GM12878 (cell line): ENCODE results near the gene CFAP45. TPM values are rescaled to one million over a fixed set of nuclear protein-coding genes. Genes with fewer than 3 reads are reported as not detected.

ENCODE experiments used
- ATAC-seq: fragments of 200-7000 bp; cut with Tn5 transposase; 3 replicates; pipeline ENCODE4 v1.9.1; 2020; ENCODE audit warnings: mild to moderate bottlenecking, moderate library complexity
- BruUV-seq: library from RNA; stranded (reverse); fragments of 400-500 nt; replicated peaks from 2 replicates; lab custom pipeline; 2021; lab: Mats Ljungman, UMichigan
- CTCF ChIA-PET: fragments of 300-600 bp; sonication (Branson Sonifier 250); formaldehyde crosslinking; extraction: SDS; loops from one replicate; lab custom pipeline; 2021; ENCODE audit warnings: inconsistent platforms; lab: Yijun Ruan, JAX
- POLR2A ChIA-PET: fragments of 350-600 bp; formaldehyde crosslinking; extraction: SDS; loops from one replicate; lab custom pipeline; 2021; ENCODE audit warnings: inconsistent platforms; lab: Charles Lee
- RAD21 ChIA-PET: fragments of 300-600 bp; sonication (Branson Sonifier 250); formaldehyde crosslinking; loops from one replicate; lab custom pipeline; 2023; ENCODE audit warnings: antibody characterized with exemption; ENCODE audit not compliant: unreplicated experiment; lab: Charles Lee
- SMC1A ChIA-PET: fragments of 300-600 bp; sonication (Branson Sonifier 250); formaldehyde crosslinking; loops from one replicate; lab custom pipeline; 2023; ENCODE audit not compliant: unreplicated experiment, uncharacterized antibody; lab: Charles Lee
- DNase-seq: peaks from one replicate; pipeline ENCODE4 v3.0.0-alpha.2; 2011; ENCODE audit warnings: low read depth, low spot score
- FAIRE-seq: peaks from 3 replicates; lab custom pipeline; 2011; peaks lifted over from hg19 to GRCh38; lab: Jason Lieb, UNC
- H2AFZ ChIP-seq: 2 replicates; pipeline ENCODE4 v1.6.0; 2011; ENCODE audit warnings: low read depth, low read length, control low read depth; ENCODE audit not compliant: control insufficient read depth
- H3K27ac ChIP-seq: 2 replicates; pipeline ENCODE4 v1.5.1; 2011; ENCODE audit warnings: control low read depth; ENCODE audit not compliant: control insufficient read depth, insufficient read depth
- H3K27me3 ChIP-seq, 2 experiments: replicated peaks in 1 of 2; 2 replicates each; pipeline versions ENCODE4 v1.6.0 to v1.6.1; 2011; ENCODE audit warnings: low read length in 1 of 2; ENCODE audit not compliant: control insufficient read depth in 2 of 2, insufficient read depth in 2 of 2
- H3K36me3 ChIP-seq, 2 experiments: 2 replicates each; pipeline ENCODE4 v1.5.1; 2011; ENCODE audit warnings: low read length in 1 of 2; ENCODE audit not compliant: control insufficient read depth in 2 of 2, insufficient read depth in 2 of 2
- H3K4me1 ChIP-seq: 2 replicates; pipeline ENCODE4 v1.6.1; 2011; ENCODE audit warnings: mild to moderate bottlenecking, low read length, moderate library complexity, mixed read lengths; ENCODE audit not compliant: control insufficient read depth, insufficient read depth
- H3K4me2 ChIP-seq: 2 replicates; pipeline ENCODE4 v1.6.0; 2011; ENCODE audit warnings: control low read depth; ENCODE audit not compliant: control insufficient read depth, insufficient read depth
- H3K4me3 ChIP-seq: fragments of 200-600 bp; sonication (generic); 2 replicates; pipeline ENCODE4 v1.5.1; 2016
- H3K79me2 ChIP-seq: 2 replicates; pipeline ENCODE4 v1.6.0; 2011; ENCODE audit warnings: low read length; ENCODE audit not compliant: control insufficient read depth, insufficient read depth
- H3K9ac ChIP-seq: 2 replicates; pipeline ENCODE4 v1.8.0; 2011; ENCODE audit warnings: low read length, control low read depth, mixed read lengths; ENCODE audit not compliant: control insufficient read depth, insufficient read depth
- H3K9me3 ChIP-seq: replicated peaks from 3 replicates; pipeline ENCODE4 v1.5.1; 2011; ENCODE audit warnings: mild to moderate bottlenecking, low read length; ENCODE audit not compliant: control insufficient read depth, insufficient read depth
- H4K20me1 ChIP-seq: 2 replicates; pipeline ENCODE4 v1.6.0; 2011; ENCODE audit not compliant: control insufficient read depth, insufficient read depth
- BCL11A ChIP-seq: IDR thresholded peaks from 2 replicates; pipeline ENCODE4 v1.6.1; 2011; ENCODE audit warnings: low read depth, low read length
- CHD4 ChIP-seq: fragments of 200-600 bp; sonication (generic); IDR thresholded peaks from 2 replicates; pipeline ENCODE4 v1.6.1; 2016; ENCODE audit warnings: mild to moderate bottlenecking
- CREM ChIP-seq: IDR thresholded peaks from 2 replicates; pipeline ENCODE4 v1.6.1; 2014; ENCODE audit warnings: antibody characterized with exemption, low read depth
- EP300 ChIP-seq, 2 experiments: fragments of 150-350 bp in 1 of 2; IDR thresholded peaks; 2 replicates each; pipeline ENCODE4 v1.6.1; 2011 to 2012; ENCODE audit warnings: low read depth in 2 of 2, low read length in 2 of 2, borderline replicate concordance in 1 of 2, improper control_type of control experiment in 1 of 2, inconsistent platforms in 1 of 2; ENCODE audit not compliant: control insufficient read depth in 1 of 2
- JUNB ChIP-seq: IDR thresholded peaks from 2 replicates; pipeline ENCODE4 v1.6.1; 2016; ENCODE audit warnings: antibody characterized with exemption, mild to moderate bottlenecking
- KDM1A ChIP-seq: fragments of 200-600 bp; sonication (generic); IDR thresholded peaks from 2 replicates; pipeline ENCODE4 v1.6.1; 2016; ENCODE audit warnings: borderline replicate concordance
- KLF5 ChIP-seq: fragments of 450-650 bp; IDR thresholded peaks from 2 replicates; pipeline ENCODE4 v1.6.1; 2014; ENCODE audit warnings: mild to moderate bottlenecking; ENCODE audit not compliant: partially characterized antibody
- POLR2A ChIP-seq: IDR thresholded peaks from 2 replicates; pipeline ENCODE4 v1.6.1; 2011; ENCODE audit warnings: low read depth, mild to moderate bottlenecking, low read length
- POU2F2 ChIP-seq: IDR thresholded peaks from 3 replicates; pipeline ENCODE4 v1.6.1; 2011; ENCODE audit warnings: low read depth, mild to moderate bottlenecking, low read length, borderline replicate concordance
- RUNX3 ChIP-seq: IDR thresholded peaks from 2 replicates; pipeline ENCODE4 v1.6.1; 2012; ENCODE audit warnings: low read length, inconsistent platforms
- TAF1 ChIP-seq: IDR thresholded peaks from 2 replicates; pipeline ENCODE4 v1.6.1; 2011; ENCODE audit warnings: mild to moderate bottlenecking, low read depth, low read length, borderline replicate concordance
- TCF3 ChIP-seq: IDR thresholded peaks from 2 replicates; pipeline ENCODE4 v1.6.1; 2012; ENCODE audit warnings: low read depth, mild to moderate bottlenecking, low read length, borderline replicate concordance; ENCODE audit not compliant: insufficient read depth
- WGBS: methylation state at CpG from one replicate; pipeline ENCODE4 v1.1.6; 2016; ENCODE audit warnings: low lambda C conversion rate; ENCODE audit not compliant: insufficient replicate concordance, insufficient coverage; ENCODE audit errors: missing lambda C conversion rate; 5-methylcytosine and 5-hydroxymethylcytosine counted together
- in situ Hi-C: fragments of 300-500 bp; cut with MboI; formaldehyde crosslinking; loops from 9 replicates; pipeline ENCODE4 v1.14.3; 2018; ENCODE audit warnings: mixed read lengths
- intact Hi-C: fragments of 100-400 bp; cut with micrococcal nuclease; formaldehyde crosslinking; loops from one replicate; pipeline ENCODE4 v1.14.2; 2022; ENCODE audit not compliant: unreplicated experiment
- polyA plus RNA-seq, 11 experiments: library from polyadenylated mRNA; depleted of rRNA in 4 of 11; unstranded in 6 of 11; stranded (reverse) in 5 of 11; fragments of >200 nt; fragmentation: Nextera tagmentation in 4 of 11; fragmentation: Illumina TruSeq in 1 of 11; extraction: Ambion mirVana in 4 of 11; extraction: Trizol in 1 of 11; gene quantifications; 1 replicate in 1 of 11; 2 replicates in 10 of 11; pipeline versions ENCODE4 v1.2.1 to v1.2.3, GENCODE V29; 2011 to 2016; ENCODE audit warnings: inconsistent platforms in 2 of 11, missing spikeins in 2 of 11, low read depth in 1 of 11
- total RNA-seq, 4 experiments: library from RNA; depleted of rRNA in 3 of 4; stranded (reverse); fragments of >200 nt in 3 of 4; fragmentation: Illumina TruSeq in 1 of 4; extraction: Trizol in 1 of 4; gene quantifications; 2 replicates each; pipeline versions ENCODE4 v1.2.1 to v1.2.3, GENCODE V29; 2013 to 2021
- TF ChIP-seq, protein P1 (sequence below): IDR thresholded peaks from 2 replicates; pipeline ENCODE4 v1.6.1; 2011; ENCODE audit warnings: mild to moderate bottlenecking, low read depth, low read length, moderate library complexity; ENCODE audit not compliant: insufficient replicate concordance
- TF ChIP-seq, protein P2 (sequence below): IDR thresholded peaks from 2 replicates; pipeline ENCODE4 v1.6.1; 2012; ENCODE audit warnings: improper control_type of control experiment, low read depth, low read length; ENCODE audit not compliant: insufficient replicate concordance

CFAP45 gene
- total and polyA plus RNA-seq, 10 of the 15 experiments (the other 5 are each of a cell fraction or from before 2014, with no cell fraction given): 0.43 to 0.91 (median 0.67) TPM

DNA sequence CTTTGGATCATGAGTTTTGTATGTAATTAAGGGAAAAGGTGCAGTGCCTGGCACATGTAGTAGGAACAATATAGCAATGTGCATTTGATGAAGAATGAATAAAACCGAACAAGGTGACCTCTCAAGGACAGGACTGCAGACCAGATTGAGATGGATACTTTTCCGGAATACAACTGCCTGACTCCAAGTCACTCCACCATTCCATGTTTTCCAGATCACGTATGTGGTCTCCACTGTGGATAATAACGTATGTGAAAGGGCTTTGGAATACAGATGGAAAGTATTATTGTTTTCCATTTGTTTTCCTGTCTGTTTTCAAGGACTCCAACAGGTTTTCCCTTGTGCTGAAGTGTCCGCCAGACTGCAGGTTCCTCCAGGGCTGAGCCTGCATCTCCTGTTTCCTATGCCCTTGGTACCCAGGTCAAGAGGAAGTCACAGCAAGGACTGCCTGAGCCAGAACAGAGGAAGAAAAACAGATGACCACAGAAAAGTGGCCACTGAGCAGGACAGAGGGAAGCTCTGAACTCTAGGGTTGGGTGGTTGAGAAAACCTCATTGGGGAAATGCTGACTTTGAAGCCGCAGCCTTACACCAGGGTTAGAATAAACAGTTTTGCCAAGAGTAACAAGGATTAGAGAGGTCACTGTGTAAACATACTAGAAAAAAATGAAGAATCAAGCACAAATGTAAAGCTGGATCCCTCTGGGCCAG is 4.0 kb downstream of the CFAP45 start:
- Histone ChIP-seq H3K4me2 (no peak overlapping the region), H3K4me3 (no peak overlapping the region), H2AFZ (no peak overlapping the region), H3K9me3 (no peaks in the 10 kb centered on the region), H3K4me1 (no peaks in the 10 kb centered on the region), H3K79me2 (no peaks in the 10 kb centered on the region), H3K27me3 (0 out of 4 replicates have a peak, but pooled peaks cover 0 to 2% of the 10 kb centered on the region in 2 experiments), H3K27ac (no peak overlapping the region), H3K9ac (no peak overlapping the region), H3K36me3 (no peaks in the 10 kb centered on the region)
- SMC1A ChIA-PET: interaction anchor here (0.9 to 12.2 kb wide), 7 partner anchors 27 to 112 kb away, joined by 3 to 289 read pairs (median 4); partner anchors contain the start of genes FCRL6 and TAGLN2
- POLR2A ChIA-PET: interaction anchor here (1.0 kb wide), 1 partner anchor 26 kb away, joined by 4 read pairs; no protein-coding TSS in a partner anchor
- intact Hi-C loops: no loop called here
- RAD21 ChIA-PET: interaction anchor here (4.2 to 7.6 kb wide), 2 partner anchors 98 to 112 kb away, joined by 88 to 153 read pairs; no protein-coding TSS in a partner anchor
- ATAC-seq: no peak
- CTCF ChIA-PET: interaction anchor here (0.9 to 14.8 kb wide), 5 partner anchors 42 to 682 kb away, joined by 3 to 476 read pairs (median 5); partner anchors contain the start of gene FCRL6
- no peak for FAIRE-seq
- BruUV-seq: no TSS peak
- no peak for DNase-seq
- TF ChIP-seq EP300 (IDR thresholded peaks at IDR 0.05; ENCODE audit: borderline replicate concordance in 1 of 2, control insufficient read depth in 1 of 2, low read depth in 2 of 2, low read length in 2 of 2): no peak
- TF ChIP-seq CHD4: no peak
- TF ChIP-seq POLR2A: no peak
- no peak for TF ChIP-seq KDM1A
- no peak for TF ChIP-seq BCL11A
- no peak for TF ChIP-seq CREM
- no peak for TF ChIP-seq RUNX3
- TF ChIP-seq KLF5: no peak
- TF ChIP-seq, protein P1, sequence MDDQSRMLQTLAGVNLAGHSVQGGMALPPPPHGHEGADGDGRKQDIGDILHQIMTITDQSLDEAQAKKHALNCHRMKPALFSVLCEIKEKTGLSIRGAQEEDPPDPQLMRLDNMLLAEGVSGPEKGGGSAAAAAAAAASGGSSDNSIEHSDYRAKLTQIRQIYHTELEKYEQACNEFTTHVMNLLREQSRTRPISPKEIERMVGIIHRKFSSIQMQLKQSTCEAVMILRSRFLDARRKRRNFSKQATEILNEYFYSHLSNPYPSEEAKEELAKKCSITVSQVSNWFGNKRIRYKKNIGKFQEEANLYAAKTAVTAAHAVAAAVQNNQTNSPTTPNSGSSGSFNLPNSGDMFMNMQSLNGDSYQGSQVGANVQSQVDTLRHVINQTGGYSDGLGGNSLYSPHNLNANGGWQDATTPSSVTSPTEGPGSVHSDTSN: no peak
- TF ChIP-seq TAF1: no peak
- TF ChIP-seq, protein P2, sequence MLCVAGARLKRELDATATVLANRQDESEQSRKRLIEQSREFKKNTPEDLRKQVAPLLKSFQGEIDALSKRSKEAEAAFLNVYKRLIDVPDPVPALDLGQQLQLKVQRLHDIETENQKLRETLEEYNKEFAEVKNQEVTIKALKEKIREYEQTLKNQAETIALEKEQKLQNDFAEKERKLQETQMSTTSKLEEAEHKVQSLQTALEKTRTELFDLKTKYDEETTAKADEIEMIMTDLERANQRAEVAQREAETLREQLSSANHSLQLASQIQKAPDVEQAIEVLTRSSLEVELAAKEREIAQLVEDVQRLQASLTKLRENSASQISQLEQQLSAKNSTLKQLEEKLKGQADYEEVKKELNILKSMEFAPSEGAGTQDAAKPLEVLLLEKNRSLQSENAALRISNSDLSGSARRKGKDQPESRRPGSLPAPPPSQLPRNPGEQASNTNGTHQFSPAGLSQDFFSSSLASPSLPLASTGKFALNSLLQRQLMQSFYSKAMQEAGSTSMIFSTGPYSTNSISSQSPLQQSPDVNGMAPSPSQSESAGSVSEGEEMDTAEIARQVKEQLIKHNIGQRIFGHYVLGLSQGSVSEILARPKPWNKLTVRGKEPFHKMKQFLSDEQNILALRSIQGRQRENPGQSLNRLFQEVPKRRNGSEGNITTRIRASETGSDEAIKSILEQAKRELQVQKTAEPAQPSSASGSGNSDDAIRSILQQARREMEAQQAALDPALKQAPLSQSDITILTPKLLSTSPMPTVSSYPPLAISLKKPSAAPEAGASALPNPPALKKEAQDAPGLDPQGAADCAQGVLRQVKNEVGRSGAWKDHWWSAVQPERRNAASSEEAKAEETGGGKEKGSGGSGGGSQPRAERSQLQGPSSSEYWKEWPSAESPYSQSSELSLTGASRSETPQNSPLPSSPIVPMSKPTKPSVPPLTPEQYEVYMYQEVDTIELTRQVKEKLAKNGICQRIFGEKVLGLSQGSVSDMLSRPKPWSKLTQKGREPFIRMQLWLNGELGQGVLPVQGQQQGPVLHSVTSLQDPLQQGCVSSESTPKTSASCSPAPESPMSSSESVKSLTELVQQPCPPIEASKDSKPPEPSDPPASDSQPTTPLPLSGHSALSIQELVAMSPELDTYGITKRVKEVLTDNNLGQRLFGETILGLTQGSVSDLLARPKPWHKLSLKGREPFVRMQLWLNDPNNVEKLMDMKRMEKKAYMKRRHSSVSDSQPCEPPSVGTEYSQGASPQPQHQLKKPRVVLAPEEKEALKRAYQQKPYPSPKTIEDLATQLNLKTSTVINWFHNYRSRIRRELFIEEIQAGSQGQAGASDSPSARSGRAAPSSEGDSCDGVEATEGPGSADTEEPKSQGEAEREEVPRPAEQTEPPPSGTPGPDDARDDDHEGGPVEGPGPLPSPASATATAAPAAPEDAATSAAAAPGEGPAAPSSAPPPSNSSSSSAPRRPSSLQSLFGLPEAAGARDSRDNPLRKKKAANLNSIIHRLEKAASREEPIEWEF: no peak
- TF ChIP-seq POU2F2: no peak
- TF ChIP-seq JUNB: no peak
- no peak for TF ChIP-seq TCF3
- TF ChIP-seq, all 136 proteins: peak for 0
- in situ Hi-C loops: no loop called here
- WGBS: 49% methylated on average over 6 of the region's 6 CpGs
- no peaks in the 10 kb centered on the region for H4K20me1 ChIP-seq
